Fibroblast of lung (primary cell): Measurements from ENCODE around the gene CPT1A. TPM values are rescaled to one million over a fixed set of nuclear protein-coding genes. Genes with fewer than 3 reads are reported as not detected.

Experiments
- DNase-seq, 2 donors: peaks; one replicate each; pipeline versions ENCODE4 v3.0.0 to v3.0.0-alpha.2; 2010; ENCODE audit warnings: low read depth in 2 of 2
- H2AFZ ChIP-seq: 2 replicates; pipeline ENCODE4 v1.5.1; 2012; ENCODE audit warnings: low read length, control low read depth, inconsistent platforms
- H3K27ac ChIP-seq: 2 replicates; pipeline ENCODE4 v1.5.1; 2011; ENCODE audit warnings: low read length, control low read depth; ENCODE audit not compliant: insufficient read depth
- H3K27me3 ChIP-seq: 2 replicates; pipeline ENCODE4 v1.5.1; 2011; ENCODE audit warnings: mild to moderate bottlenecking, low read length; ENCODE audit not compliant: control insufficient read depth, insufficient read depth
- H3K36me3 ChIP-seq: 2 replicates; pipeline ENCODE4 v1.5.1; 2011; ENCODE audit warnings: low read length; ENCODE audit not compliant: control insufficient read depth, insufficient read depth
- H3K4me1 ChIP-seq: 2 replicates; pipeline ENCODE4 v1.5.1; 2011; ENCODE audit warnings: low read length; ENCODE audit not compliant: control insufficient read depth, insufficient read depth; ENCODE audit errors: extremely low read depth
- H3K4me2 ChIP-seq: 2 replicates; pipeline ENCODE4 v1.5.1; 2011; ENCODE audit warnings: low read length, control low read depth; ENCODE audit not compliant: insufficient read depth; ENCODE audit errors: extremely low read depth
- H3K4me3 ChIP-seq, 4 experiments: fragments of 200-600 bp in 1 of 4; sonication (generic) in 1 of 4; replicated peaks in 1 of 4; 2 replicates each; pipeline ENCODE4 v1.5.1; 2011 to 2016; ENCODE audit warnings: low read length in 4 of 4, low read depth in 3 of 4, mild to moderate bottlenecking in 3 of 4, control low read depth in 2 of 4, inconsistent platforms in 1 of 4, mixed read lengths in 1 of 4; ENCODE audit not compliant: insufficient read depth in 1 of 4; ENCODE audit errors: control extremely low read depth in 1 of 4
- H3K79me2 ChIP-seq: 2 replicates; pipeline ENCODE4 v1.5.1; 2012; ENCODE audit warnings: mild to moderate bottlenecking, low read length, inconsistent platforms; ENCODE audit not compliant: control insufficient read depth, insufficient read depth
- H3K9ac ChIP-seq: 2 replicates; pipeline ENCODE4 v1.5.1; 2011; ENCODE audit warnings: mild to moderate bottlenecking, low read length, control low read depth; ENCODE audit not compliant: insufficient read depth
- H3K9me3 ChIP-seq: 2 replicates; pipeline ENCODE4 v1.5.1; 2012; ENCODE audit warnings: low read depth, low read length; ENCODE audit not compliant: control insufficient read depth, insufficient read depth
- H4K20me1 ChIP-seq: 2 replicates; pipeline ENCODE4 v1.5.1; 2011; ENCODE audit warnings: low read length; ENCODE audit not compliant: control insufficient read depth, insufficient read depth; ENCODE audit errors: extremely low read depth
- EZH2 ChIP-seq: IDR thresholded peaks from 2 replicates; pipeline ENCODE4 v1.5.1; 2012; ENCODE audit warnings: low read length, control low read depth, mild to moderate bottlenecking; ENCODE audit errors: missing control alignments
- polyA plus RNA-seq, 2 donors: library from polyadenylated mRNA; depleted of rRNA in 1 of 2; stranded (reverse) in 1 of 2; unstranded in 1 of 2; fragments of >200 nt; gene quantifications; 2 replicates each; pipeline ENCODE4 v1.2.1, GENCODE V29; 2011 to 2012; ENCODE audit warnings: missing spikeins in 1 of 2
- total RNA-seq: library from RNA; depleted of rRNA; stranded (reverse); fragments of >200 nt; gene quantifications from 2 replicates; pipeline ENCODE4 v1.2.1, GENCODE V29; 2014
- TF ChIP-seq, protein P1 (sequence below), 2 donors: IDR thresholded peaks in 1 of 2; conservative IDR thresholded peaks in 1 of 2; 1 replicate in 1 of 2; 2 replicates in 1 of 2; pipeline ENCODE4 v1.5.1; 2011 to 2012; ENCODE audit warnings: low read length in 2 of 2, control low read depth in 1 of 2, inconsistent platforms in 1 of 2, low read depth in 1 of 2, mild to moderate bottlenecking in 1 of 2

Gene CPT1A
- total and polyA plus RNA-seq, 2 donors (not counting 1 experiment from before 2014, with no cell fraction given) = 29.5 to 45.2 TPM

DNA sequence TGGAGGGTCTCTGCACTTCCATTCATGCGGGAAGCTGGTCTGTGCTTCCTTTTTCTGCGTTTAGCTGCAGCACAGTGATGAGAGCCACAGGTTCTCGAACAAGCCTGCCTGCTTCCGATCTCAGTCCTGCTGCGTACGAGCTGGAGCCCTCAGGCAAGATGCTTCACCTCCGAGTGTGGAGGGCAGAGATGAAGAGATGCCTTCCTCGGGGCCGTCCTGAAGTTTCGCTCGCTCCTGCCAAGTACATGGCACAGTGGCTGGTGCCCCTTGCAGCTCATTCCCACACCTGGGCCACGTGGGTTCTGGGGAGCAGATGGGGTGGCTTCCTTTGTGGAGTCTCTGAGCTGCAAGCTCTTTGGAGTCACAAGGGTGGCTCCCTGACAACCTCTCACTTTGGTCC is 70.9 kb downstream of the CPT1A start:
- H3K4me1 ChIP-seq = peaks cover 2% of the 10 kb centered on the region
- H3K4me3 ChIP-seq = no peak overlapping the region
- peaks cover 15% of the 10 kb centered on the region for H3K36me3 ChIP-seq
- H3K4me2 ChIP-seq = no peak overlapping the region
- no peak overlapping the region for H2AFZ ChIP-seq
- no peaks in the 10 kb centered on the region for H3K79me2 ChIP-seq
- TF ChIP-seq EZH2 = no peak
- TF ChIP-seq, protein P1, sequence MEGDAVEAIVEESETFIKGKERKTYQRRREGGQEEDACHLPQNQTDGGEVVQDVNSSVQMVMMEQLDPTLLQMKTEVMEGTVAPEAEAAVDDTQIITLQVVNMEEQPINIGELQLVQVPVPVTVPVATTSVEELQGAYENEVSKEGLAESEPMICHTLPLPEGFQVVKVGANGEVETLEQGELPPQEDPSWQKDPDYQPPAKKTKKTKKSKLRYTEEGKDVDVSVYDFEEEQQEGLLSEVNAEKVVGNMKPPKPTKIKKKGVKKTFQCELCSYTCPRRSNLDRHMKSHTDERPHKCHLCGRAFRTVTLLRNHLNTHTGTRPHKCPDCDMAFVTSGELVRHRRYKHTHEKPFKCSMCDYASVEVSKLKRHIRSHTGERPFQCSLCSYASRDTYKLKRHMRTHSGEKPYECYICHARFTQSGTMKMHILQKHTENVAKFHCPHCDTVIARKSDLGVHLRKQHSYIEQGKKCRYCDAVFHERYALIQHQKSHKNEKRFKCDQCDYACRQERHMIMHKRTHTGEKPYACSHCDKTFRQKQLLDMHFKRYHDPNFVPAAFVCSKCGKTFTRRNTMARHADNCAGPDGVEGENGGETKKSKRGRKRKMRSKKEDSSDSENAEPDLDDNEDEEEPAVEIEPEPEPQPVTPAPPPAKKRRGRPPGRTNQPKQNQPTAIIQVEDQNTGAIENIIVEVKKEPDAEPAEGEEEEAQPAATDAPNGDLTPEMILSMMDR (conservative IDR thresholded peaks at IDR 0.05 in 1 of 2, IDR thresholded peaks at IDR 0.05 in 1 of 2; ENCODE audit: low read depth in 1 of 2, low read length in 2 of 2) = no peak
- H4K20me1 ChIP-seq = no peaks in the 10 kb centered on the region
- no peaks in the 10 kb centered on the region for H3K27me3 ChIP-seq
- DNase-seq = no peak
- no peak overlapping the region for H3K27ac ChIP-seq
- no peaks in the 10 kb centered on the region for H3K9me3 ChIP-seq
- H3K9ac ChIP-seq = no peak overlapping the region

DNA sequence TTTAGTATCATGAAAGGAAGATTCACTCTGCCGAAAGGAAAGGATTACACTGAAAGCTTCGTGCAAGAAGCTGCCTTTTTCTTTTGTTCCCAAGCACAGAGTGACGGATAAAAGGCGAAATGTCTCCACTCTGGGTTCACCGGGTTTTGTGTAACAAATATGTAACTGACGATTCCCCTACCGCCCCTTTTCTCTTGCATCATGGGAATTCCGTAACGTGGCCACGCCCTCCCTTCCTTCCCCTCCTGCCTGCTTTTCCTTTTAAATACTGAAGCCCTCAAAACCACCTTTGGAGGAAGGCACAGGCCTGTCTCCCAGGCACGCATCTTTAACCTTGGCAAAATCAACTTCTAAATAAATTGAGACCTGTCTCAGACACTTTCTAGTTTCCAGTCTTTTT is 74.0 kb downstream of the CPT1A start:
- no peaks in the 10 kb centered on the region for H4K20me1 ChIP-seq
- H3K36me3 ChIP-seq = peaks cover 2% of the 10 kb centered on the region
- H3K4me2 ChIP-seq = no peak overlapping the region
- H3K79me2 ChIP-seq = no peaks in the 10 kb centered on the region
- DNase-seq = no peak
- no peaks in the 10 kb centered on the region for H3K4me1 ChIP-seq
- H3K27me3 ChIP-seq = no peaks in the 10 kb centered on the region
- TF ChIP-seq, protein P1 (conservative IDR thresholded peaks at IDR 0.05 in 1 of 2, IDR thresholded peaks at IDR 0.05 in 1 of 2; ENCODE audit: low read depth in 1 of 2, low read length in 2 of 2) = no peak
- no peak for TF ChIP-seq EZH2
- H3K9ac ChIP-seq = no peak overlapping the region
- no peak overlapping the region for H3K4me3 ChIP-seq
- H3K9me3 ChIP-seq = no peaks in the 10 kb centered on the region
- no peak overlapping the region for H3K27ac ChIP-seq
- H2AFZ ChIP-seq = no peak overlapping the region

DNA sequence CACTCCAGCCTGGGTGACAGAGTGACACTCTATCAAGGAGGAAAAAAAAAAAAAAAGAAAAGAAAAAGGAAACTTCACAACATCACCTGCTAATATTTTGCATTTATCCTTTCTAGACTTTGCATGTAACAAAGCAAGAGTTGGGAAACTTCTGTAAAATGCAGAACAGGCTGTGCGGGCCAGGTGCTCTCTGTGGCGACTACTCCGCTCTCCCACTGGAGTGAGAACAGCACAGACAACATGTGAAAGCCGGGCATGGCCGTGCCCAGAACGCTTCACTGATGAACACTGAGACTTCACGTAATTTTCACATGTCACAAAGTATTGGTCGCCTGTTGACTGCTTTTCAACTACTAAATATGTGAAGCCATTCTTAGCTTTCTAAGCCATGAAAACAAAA is 74.9 kb downstream of the CPT1A start:
- H3K36me3 ChIP-seq = peaks cover 6% of the 10 kb centered on the region
- TF ChIP-seq, protein P1 (conservative IDR thresholded peaks at IDR 0.05 in 1 of 2, IDR thresholded peaks at IDR 0.05 in 1 of 2; ENCODE audit: low read depth in 1 of 2, low read length in 2 of 2) = no peak
- no peak for TF ChIP-seq EZH2
- no peaks in the 10 kb centered on the region for H3K4me1 ChIP-seq
- no peak overlapping the region for H3K4me2 ChIP-seq
- no peak for DNase-seq
- no peaks in the 10 kb centered on the region for H3K9me3 ChIP-seq
- no peak overlapping the region for H3K27ac ChIP-seq
- no peak overlapping the region for H3K9ac ChIP-seq
- H4K20me1 ChIP-seq = no peaks in the 10 kb centered on the region
- H3K79me2 ChIP-seq = no peaks in the 10 kb centered on the region
- no peak overlapping the region for H2AFZ ChIP-seq
- no peaks in the 10 kb centered on the region for H3K27me3 ChIP-seq
- H3K4me3 ChIP-seq = no peak overlapping the region
